ENCODE measurements around the gene TRRAP. TPM values are rescaled to one million over a fixed set of nuclear protein-coding genes. Genes with fewer than 3 reads are reported as not detected.

TRRAP gene
- total RNA-seq, 1 experiment from 2014 or later = 55.4 TPM

GRCh38 chr7:98956937-98957336 lies 78.6 kb downstream of the TRRAP start:
- H3K9me3 ChIP-seq = no peaks in the 10 kb centered on the region
- CTCF ChIA-PET = no interaction called here
- intact Hi-C loops (cut with micrococcal nuclease; ENCODE audit: unreplicated experiment) = no loop called here
- POLR2A ChIA-PET = no interaction called here
- DNase-seq = no peak
- peaks cover 91% of the 10 kb centered on the region for H3K36me3 Mint-ChIP-seq (ENCODE audit: insufficient read depth, unreplicated experiment)
- H3K4me3 Mint-ChIP-seq (ENCODE audit: unreplicated experiment) = no peak overlapping the region
- H3K36me3 ChIP-seq (ENCODE audit: control insufficient read depth, insufficient read depth, low read length) = peaks cover 2% of the 10 kb centered on the region
- no peaks in the 10 kb centered on the region for H3K4me1 ChIP-seq
- no TSS peak for BruUV-seq (replicated peaks)
- no peaks in the 10 kb centered on the region for H3K9me3 Mint-ChIP-seq (ENCODE audit: unreplicated experiment)
- no peak overlapping the region for H3K4me3 ChIP-seq (ENCODE audit: low read depth, low read length)
- no peaks in the 10 kb centered on the region for H3K27me3 ChIP-seq (replicated peaks; ENCODE audit: control insufficient read depth, insufficient read depth, low read length)
- no peaks in the 10 kb centered on the region for H3K27me3 Mint-ChIP-seq (ENCODE audit: insufficient read depth, unreplicated experiment)
- peak overlapping the region; percentile 15 for H3K27ac Mint-ChIP-seq (ENCODE audit: unreplicated experiment)
- H3K4me1 Mint-ChIP-seq (ENCODE audit: low read depth, unreplicated experiment) = no peaks in the 10 kb centered on the region
- no peak for TF ChIP-seq CTCF (IDR thresholded peaks at IDR 0.05; ENCODE audit: insufficient read depth in 1 of 2, low read depth in 1 of 2, low read length in 1 of 2, severe bottlenecking in 1 of 2, unreplicated experiment in 1 of 2)

GRCh38 chr7:98957766-98958165 lies 79.4 kb downstream of the TRRAP start:
- no peaks in the 10 kb centered on the region for H3K27me3 ChIP-seq (replicated peaks; ENCODE audit: control insufficient read depth, insufficient read depth, low read length)
- H3K27me3 Mint-ChIP-seq (ENCODE audit: insufficient read depth, unreplicated experiment) = no peaks in the 10 kb centered on the region
- no peak for TF ChIP-seq CTCF (IDR thresholded peaks at IDR 0.05; ENCODE audit: insufficient read depth in 1 of 2, low read depth in 1 of 2, low read length in 1 of 2, severe bottlenecking in 1 of 2, unreplicated experiment in 1 of 2)
- no peak overlapping the region for H3K27ac Mint-ChIP-seq (ENCODE audit: unreplicated experiment)
- intact Hi-C loops (cut with micrococcal nuclease; ENCODE audit: unreplicated experiment) = no loop called here
- DNase-seq = no peak
- H3K4me1 ChIP-seq = no peaks in the 10 kb centered on the region
- POLR2A ChIA-PET = no interaction called here
- no peaks in the 10 kb centered on the region for H3K4me1 Mint-ChIP-seq (ENCODE audit: low read depth, unreplicated experiment)
- no peaks in the 10 kb centered on the region for H3K9me3 ChIP-seq
- no TSS peak for BruUV-seq (replicated peaks)
- H3K4me3 Mint-ChIP-seq (ENCODE audit: unreplicated experiment) = no peak overlapping the region
- CTCF ChIA-PET = no interaction called here
- H3K36me3 Mint-ChIP-seq (ENCODE audit: insufficient read depth, unreplicated experiment) = peaks cover 91% of the 10 kb centered on the region
- no peaks in the 10 kb centered on the region for H3K9me3 Mint-ChIP-seq (ENCODE audit: unreplicated experiment)
- H3K36me3 ChIP-seq (ENCODE audit: control insufficient read depth, insufficient read depth, low read length) = peaks cover 2% of the 10 kb centered on the region
- H3K4me3 ChIP-seq (ENCODE audit: low read depth, low read length) = no peak overlapping the region

GRCh38 chr7:98958968-98959367 lies 80.6 kb downstream of the TRRAP start:
- H3K27me3 Mint-ChIP-seq (ENCODE audit: insufficient read depth, unreplicated experiment) = no peaks in the 10 kb centered on the region
- ChIA-PET CTCF (no interaction called here), POLR2A (no interaction called here)
- no peaks in the 10 kb centered on the region for H3K4me1 Mint-ChIP-seq (ENCODE audit: low read depth, unreplicated experiment)
- no peak for DNase-seq
- peaks cover 81% of the 10 kb centered on the region for H3K36me3 Mint-ChIP-seq (ENCODE audit: insufficient read depth, unreplicated experiment)
- BruUV-seq (replicated peaks) = no TSS peak
- no peak overlapping the region for H3K4me3 Mint-ChIP-seq (ENCODE audit: unreplicated experiment)
- Histone ChIP-seq H3K4me3 (ENCODE audit: low read depth, low read length) (no peak overlapping the region), H3K36me3 (ENCODE audit: control insufficient read depth, insufficient read depth, low read length) (peaks cover 2% of the 10 kb centered on the region), H3K27me3 (replicated peaks; ENCODE audit: control insufficient read depth, insufficient read depth, low read length) (no peaks in the 10 kb centered on the region), H3K4me1 (no peaks in the 10 kb centered on the region), H3K9me3 (no peaks in the 10 kb centered on the region)
- H3K27ac Mint-ChIP-seq (ENCODE audit: unreplicated experiment) = no peak overlapping the region
- intact Hi-C loops (cut with micrococcal nuclease; ENCODE audit: unreplicated experiment) = no loop called here
- TF ChIP-seq CTCF (IDR thresholded peaks at IDR 0.05; ENCODE audit: insufficient read depth in 1 of 2, low read depth in 1 of 2, low read length in 1 of 2, severe bottlenecking in 1 of 2, unreplicated experiment in 1 of 2) = no peak
- H3K9me3 Mint-ChIP-seq (ENCODE audit: unreplicated experiment) = no peaks in the 10 kb centered on the region
